AG10803 (cell line): ENCODE data around the gene DDR2.
A peak's percentile ranks its signal among the peaks of the same experiment; 100 is the strongest.

Experiments
- DNase-seq: peaks from one replicate; pipeline ENCODE4 v3.0.0; 2010; ENCODE audit warnings: low read depth
- H3K4me3 ChIP-seq: 2 replicates; pipeline ENCODE4 v1.5.1; 2011; ENCODE audit warnings: mild to moderate bottlenecking, low read length, control low read depth
- CTCF ChIP-seq: conservative IDR thresholded peaks from 2 replicates; pipeline ENCODE4 v1.5.1; 2011; ENCODE audit warnings: mild to moderate bottlenecking, low read length, control low read depth, inconsistent platforms

DDR2 gene

GRCh38 chr1:162662013-162662412 is 29.7 kb downstream of the DDR2 start:
- TF ChIP-seq CTCF = no peak
- H3K4me3 ChIP-seq = no peak overlapping the region
- DNase-seq = no peak

- H3K4me3 ChIP-seq = no peak overlapping the region
- no peak for TF ChIP-seq CTCF
- no peak for DNase-seq
Observed at GRCh38 chr1:162663086-162663485, 30.8 kb downstream of the DDR2 start.

- peak; percentile 94 for DNase-seq
- no peak for TF ChIP-seq CTCF
- peak overlapping the region; percentile 11; the same call in 1 of the 2 replicates for H3K4me3 ChIP-seq
Observed at GRCh38 chr1:162663589-162664106, 31.4 kb downstream of the DDR2 start.

GRCh38 chr1:162666006-162666645 is 33.9 kb downstream of the DDR2 start:
- TF ChIP-seq CTCF = no peak
- no peak overlapping the region for H3K4me3 ChIP-seq
- DNase-seq = peak; percentile 85

- no peak overlapping the region for H3K4me3 ChIP-seq
- TF ChIP-seq CTCF = no peak
- no peak for DNase-seq
Observed at GRCh38 chr1:162667381-162668080, 35.3 kb downstream of the DDR2 start.

- no peak for TF ChIP-seq CTCF
- DNase-seq = peak; percentile 89
- H3K4me3 ChIP-seq = no peak overlapping the region
Observed at GRCh38 chr1:162670928-162671663, 38.8 kb downstream of the DDR2 start.
